NT2/D1 (cell line): Measurements from ENCODE around the gene LRP5.

Source experiments
- SUZ12 ChIP-seq: IDR thresholded peaks from 2 replicates; pipeline ENCODE4 v1.6.1; 2011; ENCODE audit not compliant: insufficient read length, insufficient read depth; ENCODE audit errors: extremely low read depth
- YY1 ChIP-seq: IDR thresholded peaks from 2 replicates; pipeline ENCODE4 v1.6.1; 2011; ENCODE audit not compliant: insufficient read length, insufficient read depth

- TF ChIP-seq YY1 (no peak), SUZ12 (no peak)
These were observed 71.6 kb downstream of the LRP5 start for GRCh38 chr11:68383976-68384501.
